DMS53 treated with DMSO at 0.1 percent for 48 hours (cell line): ENCODE results near the gene GJC2.

Experiments
- DNase-seq: peaks from one replicate; lab custom pipeline; 2025; ENCODE audit not compliant: unreplicated experiment; lab: John Stamatoyannopoulos, UW

Gene GJC2

GRCh38 chr1:228144193-228144992 is 5.3 kb upstream of the GJC2 start:
- DNase-seq, result no peak

DNA sequence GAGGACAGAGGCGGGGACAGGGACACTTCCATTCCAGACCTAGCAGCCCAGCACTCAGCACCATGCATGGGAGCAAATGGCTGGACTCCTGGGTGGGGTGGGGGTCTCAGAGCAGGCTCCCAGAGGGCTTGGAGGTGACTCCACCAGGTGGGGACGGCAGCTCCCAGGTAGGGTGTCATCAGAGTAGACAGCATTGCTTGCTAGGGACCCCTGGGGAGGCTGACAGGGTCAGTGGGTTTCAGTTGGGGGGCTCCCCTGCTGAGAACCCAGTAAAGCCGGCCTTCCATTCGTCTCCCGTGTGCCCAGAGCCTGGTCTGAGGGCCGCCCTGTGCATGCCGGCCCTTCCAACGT is 4.8 kb upstream of the GJC2 start:
- no peak for DNase-seq

GRCh38 chr1:228145463-228146416 is 4.0 kb upstream of the GJC2 start:
- no peak for DNase-seq

DNA sequence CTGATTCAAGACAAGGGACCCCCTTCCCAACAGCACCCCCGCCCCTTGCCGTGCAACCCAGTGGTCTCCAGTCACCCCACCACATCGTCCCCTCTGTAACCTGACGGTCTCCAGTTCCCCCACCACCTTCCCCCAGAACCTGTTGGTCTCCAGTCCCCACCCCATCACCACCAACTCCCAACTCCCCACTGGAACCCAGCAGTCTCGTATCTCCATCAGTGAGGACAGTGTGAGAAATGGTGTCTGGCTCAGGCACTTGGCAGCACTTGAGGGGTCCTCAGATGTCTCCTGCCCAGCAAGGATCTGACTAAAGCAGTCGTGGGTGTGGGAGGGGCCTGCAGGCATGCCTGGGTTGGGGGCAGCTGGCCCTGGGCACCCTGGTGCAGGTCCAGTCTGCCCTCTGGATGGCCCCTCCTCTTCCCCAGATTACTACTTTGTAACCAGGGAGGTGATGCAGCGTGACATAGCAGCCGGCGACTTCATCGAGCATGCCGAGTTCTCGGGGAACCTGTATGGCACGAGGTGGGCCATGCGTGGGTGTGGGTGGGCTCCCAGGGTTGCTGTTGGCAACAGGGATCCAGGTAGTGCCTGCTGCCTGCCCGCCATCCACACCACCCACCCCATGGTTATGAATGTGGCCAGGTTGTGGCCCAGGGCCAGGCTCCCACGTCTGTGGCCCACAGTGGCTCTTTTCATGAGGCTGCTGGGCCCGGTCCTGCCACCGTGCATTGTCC is 3.1 kb upstream of the GJC2 start:
- no peak for DNase-seq

- no peak for DNase-seq
Measured at GRCh38 chr1:228147151-228147693, 2.5 kb upstream of the GJC2 start.

GRCh38 chr1:228147768-228148167 is 2.0 kb upstream of the GJC2 start:
- no peak for DNase-seq

- no peak for DNase-seq
Measured at GRCh38 chr1:228148196-228148861, 1.4 kb upstream of the GJC2 start.

GRCh38 chr1:228148935-228149405 is 760 bp upstream of the GJC2 start:
- DNase-seq, result no peak

DNA sequence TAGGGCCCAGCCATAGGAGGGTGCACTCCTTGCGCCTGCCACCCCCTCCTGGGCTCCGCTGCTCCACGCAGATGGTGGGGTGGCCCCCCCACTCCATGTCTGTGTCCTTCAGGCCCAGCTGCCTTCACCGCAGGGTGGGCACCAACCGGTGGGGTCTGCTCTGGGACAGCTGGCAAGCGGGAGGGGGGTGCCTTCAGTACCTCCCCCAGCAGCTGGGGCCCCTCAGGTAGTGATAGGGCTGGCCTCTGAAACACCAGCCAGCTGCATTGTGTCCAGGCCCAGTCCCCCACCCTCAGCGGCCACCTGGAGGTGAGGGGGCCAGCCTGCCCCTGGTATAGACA is 360 bp downstream of the GJC2 start:
- DNase-seq, result no peak

GRCh38 chr1:228150461-228151179 is 890 bp downstream of the GJC2 start:
- DNase-seq, result no peak

DNA sequence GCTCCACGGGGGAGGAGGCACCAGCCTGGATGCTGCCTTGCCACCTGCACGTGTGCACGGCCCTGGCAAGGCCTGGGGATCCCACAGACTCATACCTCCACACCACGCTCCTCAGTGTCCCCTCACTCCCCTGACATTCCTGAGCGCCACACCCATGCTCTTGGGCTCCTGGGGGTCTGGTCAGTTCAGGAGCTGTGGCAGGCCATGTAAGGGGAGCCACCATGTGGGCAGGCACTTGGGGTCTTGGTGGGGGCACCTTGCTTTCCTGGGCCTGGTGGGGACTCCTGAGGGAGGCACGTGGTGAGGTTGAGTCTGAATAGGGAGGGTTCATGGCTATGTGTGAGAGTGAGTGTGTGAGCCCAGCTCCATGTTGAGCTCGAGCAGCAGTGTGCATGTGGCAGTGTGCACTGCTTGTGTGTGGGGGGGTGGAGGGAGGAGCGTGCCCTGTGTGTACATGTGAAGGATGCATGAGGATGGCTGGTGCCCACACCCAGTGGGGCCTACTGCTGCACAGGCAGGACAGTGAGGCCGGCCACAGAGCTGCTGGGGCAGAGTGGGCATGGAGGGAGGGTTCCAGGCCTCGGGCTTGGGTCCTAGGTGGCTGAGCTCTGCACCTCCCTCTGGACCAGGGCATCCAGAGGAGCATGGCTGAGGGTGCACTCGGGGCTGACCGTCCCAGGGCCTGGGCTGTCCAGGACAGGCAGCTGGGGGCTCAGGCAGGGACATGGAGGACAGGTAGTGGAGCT is 1.6 kb downstream of the GJC2 start:
- DNase-seq, result no peak

- no peak for DNase-seq
Measured at GRCh38 chr1:228152097-228152917, 2.6 kb downstream of the GJC2 start.

DNA sequence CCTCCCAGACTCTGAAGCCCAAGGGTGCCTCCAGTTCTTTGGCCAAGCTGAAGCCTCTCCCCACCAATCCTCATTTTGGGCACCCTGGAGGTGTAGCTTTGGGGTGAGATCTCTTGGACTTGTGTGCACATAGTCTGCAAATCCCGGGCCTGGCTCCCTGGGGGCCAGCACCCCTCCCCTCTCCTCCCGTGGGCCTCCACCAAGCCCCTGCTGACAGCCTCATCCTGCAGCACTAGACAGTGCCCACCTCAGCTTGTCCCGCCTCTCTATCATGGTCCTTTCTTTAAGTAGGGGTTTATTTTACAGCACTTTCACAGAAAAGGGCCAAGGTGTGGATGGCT is 3.2 kb downstream of the GJC2 start:
- no peak for DNase-seq

DNA sequence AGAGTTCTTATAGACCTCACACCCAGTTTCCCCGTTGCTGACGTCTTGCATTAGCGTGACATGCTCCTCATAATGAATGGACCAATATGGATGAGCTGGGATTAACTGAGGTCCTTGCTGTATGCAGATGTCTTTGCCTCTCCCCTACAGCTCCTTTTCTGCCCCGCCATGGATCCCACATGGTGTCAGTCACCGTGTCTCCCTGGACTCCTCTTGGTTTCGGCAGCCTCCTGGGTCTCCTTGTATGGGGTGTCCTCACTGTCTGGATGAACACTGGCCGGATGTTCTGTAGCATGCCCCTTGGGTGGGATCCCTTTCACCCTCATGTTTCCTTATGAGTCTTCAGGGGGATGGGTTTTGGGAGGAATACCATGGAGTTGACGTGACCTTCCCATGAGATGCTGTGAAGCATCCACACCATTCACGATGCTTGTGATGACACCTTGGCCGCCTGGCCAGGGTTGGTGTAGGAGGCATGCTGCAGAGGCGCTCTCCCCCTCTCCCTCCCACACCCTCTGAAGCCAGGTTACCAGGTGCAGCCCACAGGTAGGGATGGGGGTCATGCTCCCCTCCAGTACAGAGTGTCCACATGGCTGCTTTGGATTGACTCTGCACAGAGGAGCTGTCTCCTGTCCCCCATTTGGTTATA is 4.4 kb downstream of the GJC2 start:
- DNase-seq, result no peak

- no peak for DNase-seq
Measured at GRCh38 chr1:228154670-228155571, 5.2 kb downstream of the GJC2 start.

- DNase-seq, result no peak
Measured at GRCh38 chr1:228155596-228156514, 6.1 kb downstream of the GJC2 start.
